DND-41 (cell line): Measurements from ENCODE around the gene SKAP1.
"Not testable (repeated sequence)": the region's sequence is repeated elsewhere in the genome, so short reads cannot be mapped to it uniquely, and the experiment has no call there.

Experiments
- ATAC-seq: fragments of 200-7000 bp; cut with Tn5 transposase; 3 replicates; pipeline ENCODE4 v1.9.1; 2021; ENCODE audit warnings: low read depth; ENCODE audit not compliant: insufficient read depth
- DNase-seq: peaks from one replicate; pipeline ENCODE4 v3.0.0-alpha.2; 2020
- H2AFZ ChIP-seq: 2 replicates; pipeline ENCODE4 v1.6.0; 2012; ENCODE audit warnings: low read depth, low read length
- H3K27ac ChIP-seq: 2 replicates; pipeline ENCODE4 v1.5.1; 2012; ENCODE audit warnings: low read length, inconsistent platforms
- H3K27me3 ChIP-seq: fragments of 200-600 bp; sonication (generic); 2 replicates; pipeline ENCODE4 v1.6.0; 2012; ENCODE audit warnings: low read length, mild to moderate bottlenecking, inconsistent platforms; ENCODE audit not compliant: insufficient read depth, poor library complexity
- H3K36me3 ChIP-seq: 2 replicates; pipeline ENCODE4 v1.5.1; 2012; ENCODE audit warnings: low read length, inconsistent platforms; ENCODE audit not compliant: insufficient read depth
- H3K4me1 ChIP-seq: 2 replicates; pipeline ENCODE4 v1.5.1; 2012; ENCODE audit warnings: mild to moderate bottlenecking, low read length; ENCODE audit not compliant: insufficient read depth
- H3K4me2 ChIP-seq: 2 replicates; pipeline ENCODE4 v1.6.0; 2012; ENCODE audit warnings: mild to moderate bottlenecking, moderate library complexity, low read length, inconsistent platforms; ENCODE audit not compliant: insufficient read depth
- H3K4me3 ChIP-seq, 2 experiments: fragments of 200-600 bp in 1 of 2; shearing (Covaris generic) in 1 of 2; 2 replicates each; pipeline ENCODE4 v1.5.1; 2012 to 2016; ENCODE audit warnings: inconsistent platforms in 2 of 2, low read length in 2 of 2, mild to moderate bottlenecking in 2 of 2, low read depth in 1 of 2, moderate library complexity in 1 of 2
- H3K79me2 ChIP-seq: 2 replicates; pipeline ENCODE4 v1.6.0; 2012; ENCODE audit warnings: low read length, inconsistent platforms; ENCODE audit not compliant: insufficient read depth
- H3K9ac ChIP-seq: 2 replicates; pipeline ENCODE4 v1.6.0; 2012; ENCODE audit warnings: low read depth, mild to moderate bottlenecking, inconsistent platforms, low read length, moderate library complexity
- H3K9me3 ChIP-seq: 2 replicates; pipeline ENCODE4 v1.5.1; 2012; ENCODE audit warnings: low read length, moderate library complexity, mild to moderate bottlenecking, inconsistent platforms; ENCODE audit not compliant: insufficient read depth, severe bottlenecking
- H4K20me1 ChIP-seq: 2 replicates; pipeline ENCODE4 v1.6.0; 2012; ENCODE audit warnings: low read length; ENCODE audit not compliant: insufficient read depth
- EZH2 ChIP-seq: IDR thresholded peaks from 3 replicates; pipeline ENCODE4 v1.6.1; 2012; ENCODE audit warnings: borderline replicate concordance, low read depth, mild to moderate bottlenecking, moderate library complexity, low read length, inconsistent platforms; ENCODE audit not compliant: severe bottlenecking
- TF ChIP-seq, protein P1 (sequence below): IDR thresholded peaks from 2 replicates; pipeline ENCODE4 v1.5.1; 2012; ENCODE audit warnings: borderline replicate concordance, low read length, moderate library complexity, mild to moderate bottlenecking; ENCODE audit not compliant: poor library complexity, severe bottlenecking; ENCODE audit errors: extremely low read depth

Gene SKAP1

GRCh38 chr17:48455791-48456190, 25.8 kb upstream of the SKAP1 start:
- Histone ChIP-seq H4K20me1 (0 out of 2 replicates have a peak, but pooled peaks cover 8% of the 10 kb centered on the region), H3K27me3 (peaks cover 31% of the 10 kb centered on the region), H3K4me2 (no peak overlapping the region), H3K36me3 (no peaks in the 10 kb centered on the region), H3K27ac (no peak overlapping the region), H3K4me1 (peaks cover 23% of the 10 kb centered on the region), H3K4me3 (no peak overlapping the region), H3K79me2 (no peaks in the 10 kb centered on the region), H3K9ac (no peak overlapping the region), H2AFZ (no peak overlapping the region), H3K9me3 (no peaks in the 10 kb centered on the region)
- TF ChIP-seq, protein P1, sequence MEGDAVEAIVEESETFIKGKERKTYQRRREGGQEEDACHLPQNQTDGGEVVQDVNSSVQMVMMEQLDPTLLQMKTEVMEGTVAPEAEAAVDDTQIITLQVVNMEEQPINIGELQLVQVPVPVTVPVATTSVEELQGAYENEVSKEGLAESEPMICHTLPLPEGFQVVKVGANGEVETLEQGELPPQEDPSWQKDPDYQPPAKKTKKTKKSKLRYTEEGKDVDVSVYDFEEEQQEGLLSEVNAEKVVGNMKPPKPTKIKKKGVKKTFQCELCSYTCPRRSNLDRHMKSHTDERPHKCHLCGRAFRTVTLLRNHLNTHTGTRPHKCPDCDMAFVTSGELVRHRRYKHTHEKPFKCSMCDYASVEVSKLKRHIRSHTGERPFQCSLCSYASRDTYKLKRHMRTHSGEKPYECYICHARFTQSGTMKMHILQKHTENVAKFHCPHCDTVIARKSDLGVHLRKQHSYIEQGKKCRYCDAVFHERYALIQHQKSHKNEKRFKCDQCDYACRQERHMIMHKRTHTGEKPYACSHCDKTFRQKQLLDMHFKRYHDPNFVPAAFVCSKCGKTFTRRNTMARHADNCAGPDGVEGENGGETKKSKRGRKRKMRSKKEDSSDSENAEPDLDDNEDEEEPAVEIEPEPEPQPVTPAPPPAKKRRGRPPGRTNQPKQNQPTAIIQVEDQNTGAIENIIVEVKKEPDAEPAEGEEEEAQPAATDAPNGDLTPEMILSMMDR = no peak
- TF ChIP-seq EZH2 = no peak
- ATAC-seq = no peak
- DNase-seq = no peak

GRCh38 chr17:48453447-48453846, 23.4 kb upstream of the SKAP1 start:
- no peaks in the 10 kb centered on the region for H3K36me3 ChIP-seq
- ATAC-seq = peak; percentile 94
- peak; percentile 31 for DNase-seq
- no peak overlapping the region for H2AFZ ChIP-seq
- H3K4me3 ChIP-seq = no peak overlapping the region
- TF ChIP-seq, protein P1 = no peak
- TF ChIP-seq EZH2 = no peak
- no peak overlapping the region for H3K27ac ChIP-seq
- no peak overlapping the region for H3K4me2 ChIP-seq
- peaks cover 26% of the 10 kb centered on the region for H3K27me3 ChIP-seq
- no peaks in the 10 kb centered on the region for H4K20me1 ChIP-seq
- no peaks in the 10 kb centered on the region for H3K9me3 ChIP-seq
- H3K79me2 ChIP-seq = no peaks in the 10 kb centered on the region
- peaks cover 23% of the 10 kb centered on the region for H3K4me1 ChIP-seq
- H3K9ac ChIP-seq = no peak overlapping the region

DNA sequence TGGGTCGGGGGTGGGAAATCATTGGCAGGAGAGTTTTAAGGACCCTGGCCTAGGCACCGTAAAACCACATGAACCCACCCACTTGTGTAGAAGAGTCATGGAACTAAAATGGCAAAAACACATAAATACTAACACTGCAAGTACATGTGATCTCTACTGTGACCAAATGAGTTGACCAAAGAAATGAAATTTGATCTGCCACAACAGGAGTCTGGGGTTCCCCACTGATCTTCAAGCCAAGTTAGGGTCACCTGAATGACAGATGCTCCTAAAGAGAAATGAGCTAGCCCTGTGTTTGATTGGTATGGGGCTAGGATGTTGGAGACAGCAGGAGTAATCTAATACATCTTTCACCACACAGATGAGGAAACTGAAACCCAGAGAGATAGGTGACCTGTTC, 21.5 kb upstream of the SKAP1 start:
- DNase-seq (no peak), ATAC-seq (no peak)
- H3K36me3 ChIP-seq = no peaks in the 10 kb centered on the region
- no peak overlapping the region for H3K4me2 ChIP-seq
- no peaks in the 10 kb centered on the region for H3K79me2 ChIP-seq
- no peaks in the 10 kb centered on the region for H4K20me1 ChIP-seq
- H3K9me3 ChIP-seq = no peaks in the 10 kb centered on the region
- TF ChIP-seq EZH2 = no peak
- TF ChIP-seq, protein P1 = no peak
- peaks cover 23% of the 10 kb centered on the region for H3K4me1 ChIP-seq
- H3K4me3 ChIP-seq = no peak overlapping the region
- H3K9ac ChIP-seq = no peak overlapping the region
- H3K27ac ChIP-seq = no peak overlapping the region
- peaks cover 32% of the 10 kb centered on the region for H3K27me3 ChIP-seq
- H2AFZ ChIP-seq = no peak overlapping the region

DNA sequence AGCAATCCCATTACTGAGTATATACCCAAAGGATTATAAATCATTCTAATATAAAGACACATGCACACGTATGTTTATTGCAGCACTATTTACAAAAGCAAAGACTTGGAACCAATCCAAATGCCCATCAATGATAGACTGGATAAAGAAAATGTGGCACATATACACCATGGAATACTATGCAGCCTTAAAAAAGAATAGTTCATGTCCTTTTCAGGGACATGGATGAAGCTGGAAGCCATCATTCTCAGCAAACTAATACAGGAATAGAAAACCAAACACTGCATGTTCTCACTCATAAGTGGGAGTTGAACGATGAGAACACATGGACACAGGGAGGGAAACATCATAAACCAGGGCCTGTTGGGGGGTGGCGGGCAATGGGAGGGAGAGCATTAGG, 19.3 kb upstream of the SKAP1 start:
- not testable (repeated sequence) for DNase-seq, H4K20me1 ChIP-seq, H2AFZ ChIP-seq, H3K4me3 ChIP-seq, H3K27ac ChIP-seq, ATAC-seq, H3K36me3 ChIP-seq, H3K79me2 ChIP-seq, H3K9ac ChIP-seq, H3K9me3 ChIP-seq, H3K4me2 ChIP-seq
- peaks cover 44% of the 10 kb centered on the region for H3K27me3 ChIP-seq
- peaks cover 21% of the 10 kb centered on the region for H3K4me1 ChIP-seq
